Fibroblast of pulmonary artery (primary cell): Measurements from ENCODE around the gene ZFP92.

Experiments
- DNase-seq: peaks from one replicate; pipeline ENCODE4 v3.0.0-alpha.2; 2010; ENCODE audit warnings: low read depth
- H3K4me3 ChIP-seq: replicated peaks from 2 replicates; pipeline ENCODE4 v1.5.1; 2011; ENCODE audit warnings: low read depth, mild to moderate bottlenecking, control low read depth, low read length, moderate library complexity
- CTCF ChIP-seq: IDR thresholded peaks from 2 replicates; pipeline ENCODE4 v1.5.1; 2011; ENCODE audit warnings: mild to moderate bottlenecking, control low read depth, low read length, inconsistent platforms; ENCODE audit errors: missing control alignments

Gene ZFP92

GRCh38 chrX:153440556-153441135 lies 29.4 kb downstream of the ZFP92 start:
- DNase-seq = no peak
- H3K4me3 ChIP-seq = no peak overlapping the region
- no peak for TF ChIP-seq CTCF

- no peak overlapping the region for H3K4me3 ChIP-seq
- no peak for TF ChIP-seq CTCF
- DNase-seq = no peak
Measured at GRCh38 chrX:153441296-153441695, 30.0 kb downstream of the ZFP92 start.

- no peak overlapping the region for H3K4me3 ChIP-seq
- DNase-seq = no peak
- TF ChIP-seq CTCF = no peak
Measured at GRCh38 chrX:153441981-153442380, 30.7 kb downstream of the ZFP92 start.

GRCh38 chrX:153442463-153442862 lies 31.2 kb downstream of the ZFP92 start:
- DNase-seq = no peak
- TF ChIP-seq CTCF = no peak
- no peak overlapping the region for H3K4me3 ChIP-seq

GRCh38 chrX:153443476-153444332 lies 32.4 kb downstream of the ZFP92 start:
- no peak for TF ChIP-seq CTCF
- H3K4me3 ChIP-seq = no peak overlapping the region
- DNase-seq = no peak

- no peak overlapping the region for H3K4me3 ChIP-seq
- DNase-seq = no peak
- no peak for TF ChIP-seq CTCF
Measured at GRCh38 chrX:153444333-153445011, 33.2 kb downstream of the ZFP92 start.
